Pancreas (tissue), 10 donors: ENCODE data around the gene VWA2. TPM values are rescaled to one million over a fixed set of nuclear protein-coding genes. Genes with fewer than 3 reads are reported as not detected.
A peak's percentile ranks its signal among the peaks of the same experiment; 100 is the strongest.

Source experiments
- ATAC-seq, 4 donors: fragments of 200-7000 bp; cut with Tn5 transposase; one replicate each; pipeline versions ENCODE4 v1.8.0 to v1.9.1; 2020; ENCODE audit warnings: mild to moderate bottlenecking in 4 of 4, moderate library complexity in 4 of 4
- DNase-seq, 6 donors: peaks; one replicate each; pipeline ENCODE4 v3.0.0-alpha.2; 2020
- FAIRE-seq: peaks from 2 replicates; lab custom pipeline; 2012; peaks lifted over from hg19 to GRCh38; lab: Jason Lieb, UNC
- H3K27ac ChIP-seq, 4 donors: fragments of 200-600 bp; sonication (generic); 1 replicate in 3 of 4; 2 replicates in 1 of 4; pipeline versions ENCODE4 v1.5.0 to v1.8.0; 2020
- H3K27me3 ChIP-seq, 4 donors: fragments of 200-600 bp; one replicate each; pipeline ENCODE4 v1.8.0; 2021
- H3K36me3 ChIP-seq, 3 donors: fragments of 200-600 bp; sonication (generic) in 1 of 3; one replicate each; pipeline versions ENCODE4 v1.5.0 to v1.8.0; 2020 to 2021
- H3K4me1 ChIP-seq, 3 donors: fragments of 200-600 bp; one replicate each; pipeline ENCODE4 v1.8.0; 2021
- H3K4me3 ChIP-seq, 4 donors: fragments of 200-600 bp; sonication (generic) in 2 of 4; one replicate each; pipeline versions ENCODE4 v1.5.0 to v1.8.0; 2020 to 2021
- H3K9me3 ChIP-seq, 4 donors: fragments of 200-600 bp; one replicate each; pipeline ENCODE4 v1.8.0; 2021
- CTCF ChIP-seq, 4 donors: fragments of 200-600 bp; sonication (generic) in 3 of 4; IDR thresholded peaks; one replicate each; pipeline versions ENCODE4 v1.5.0 to v1.8.0; 2021; ENCODE audit warnings: antibody characterized with exemption in 4 of 4
- WGBS, 2 donors: extraction: QIAGEN DNeasy Blood & Tissue Kit; methylation state at CpG; one replicate each; pipeline ENCODE4 v1.1.7; 2013; 5-methylcytosine and 5-hydroxymethylcytosine counted together
- intact Hi-C, 3 donors: fragments of 100-400 bp; cut with DNase I; formaldehyde crosslinking; loops; one replicate each; pipeline versions ENCODE4 v1.11.1 to v1.14.2; 2022
- polyA plus RNA-seq, 2 donors: library from polyadenylated mRNA; stranded (reverse); fragments of 200-250 nt; gene quantifications; one replicate each; pipeline ENCODE4 v1.2.3, GENCODE V29; 2013
- total RNA-seq, 6 donors: library from RNA; stranded (reverse); fragmentation: NEBNext Ultra II Directional in 4 of 6; extraction: Animal tissue kit (Norgen Biotek cat#: 25700) in 4 of 6; gene quantifications; one replicate each; pipeline versions ENCODE4 v1.2.1 to v1.2.4, GENCODE V29; 2021 to 2023
- donor health status: healthy with polysubstance abuse.
- donor health status: DM: no; HTN: no; CAD: no; lungs with moderate emphysema.
- donor health status: DM: no; HTN: no; CAD: no.
- donor health status: control.
- donor health status: control.
- donor health status: Bipolar disorder and iron deficiency.
- donor health status: DM: yes; HTN: yes; CAD: no.
- donor health status: DM: no; HTN: no; CAD: no.
- donor health status: DM: no; HTN: no; CAD: no.
- donor health status: DM: yes; HTN: yes; CAD: no.

The VWA2 gene
- total and polyA plus RNA-seq, 8 donors, result 1.4 to 9.5 (median 4.2) TPM

DNA sequence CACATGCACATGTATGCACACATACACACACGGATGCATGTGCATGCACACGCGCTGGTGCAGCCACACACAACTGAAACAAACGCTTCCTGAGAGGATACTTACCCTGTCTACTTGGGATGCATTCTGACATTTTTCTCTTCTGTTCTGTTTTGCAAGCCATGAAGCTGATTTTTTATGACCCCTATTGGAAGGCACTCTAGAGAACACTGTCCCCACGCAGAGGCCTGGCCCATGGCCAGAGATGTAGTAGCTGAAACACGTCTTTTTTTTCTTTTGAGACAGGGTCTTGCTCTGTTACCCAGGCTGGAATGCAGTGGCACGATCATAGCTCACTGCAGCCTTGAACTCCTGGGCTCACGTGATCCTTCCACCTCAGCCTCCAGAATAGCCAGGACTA lies 47.9 kb downstream of the VWA2 start:
- Histone ChIP-seq H3K36me3 (no peaks in the 10 kb centered on the region), H3K4me1 (no peaks in the 10 kb centered on the region), H3K27ac (no peak overlapping the region), H3K4me3 (no peak overlapping the region), H3K9me3 (no peaks in the 10 kb centered on the region), H3K27me3 (no peaks in the 10 kb centered on the region)
- DNase-seq (peak in 1 of 6 donors; percentile 26), FAIRE-seq (no peak), ATAC-seq (no peak)
- TF ChIP-seq CTCF (IDR thresholded peaks at IDR 0.05), result no peak
- 70 to 75% methylated on average over 8 of the region's 8 CpGs for WGBS, 2 donors
- intact Hi-C loops, result no loop called here

GRCh38 chr10:114288424-114289095 lies 49.5 kb downstream of the VWA2 start:
- no peak for TF ChIP-seq CTCF (IDR thresholded peaks at IDR 0.05)
- Histone ChIP-seq H3K9me3 (no peaks in the 10 kb centered on the region), H3K36me3 (no peaks in the 10 kb centered on the region), H3K27ac (no peak overlapping the region), H3K4me1 (no peaks in the 10 kb centered on the region), H3K27me3 (no peaks in the 10 kb centered on the region), H3K4me3 (no peak overlapping the region)
- DNase-seq, result peak in 1 of 6 donors; percentile 39
- intact Hi-C loops, result no loop called here
- ATAC-seq, result peak in 1 of 4 donors; percentile 13
- WGBS, 2 donors, result 71 to 76% methylated on average over 11 of the region's 11 CpGs
- no peak for FAIRE-seq

GRCh38 chr10:114289096-114289436 lies 50.0 kb downstream of the VWA2 start:
- Histone ChIP-seq H3K4me3 (no peak overlapping the region), H3K27ac (no peak overlapping the region), H3K9me3 (no peaks in the 10 kb centered on the region), H3K27me3 (no peaks in the 10 kb centered on the region), H3K36me3 (no peaks in the 10 kb centered on the region), H3K4me1 (no peaks in the 10 kb centered on the region)
- no peak for TF ChIP-seq CTCF (IDR thresholded peaks at IDR 0.05)
- FAIRE-seq, result no peak
- WGBS, 2 donors, result 92 to 93% methylated on average over 15 to 16 of the region's 16 CpGs
- intact Hi-C loops, result no loop called here
- peak in 1 of 6 donors; percentile 45 for DNase-seq
- ATAC-seq, result peak in 1 of 4 donors; percentile 6

DNA sequence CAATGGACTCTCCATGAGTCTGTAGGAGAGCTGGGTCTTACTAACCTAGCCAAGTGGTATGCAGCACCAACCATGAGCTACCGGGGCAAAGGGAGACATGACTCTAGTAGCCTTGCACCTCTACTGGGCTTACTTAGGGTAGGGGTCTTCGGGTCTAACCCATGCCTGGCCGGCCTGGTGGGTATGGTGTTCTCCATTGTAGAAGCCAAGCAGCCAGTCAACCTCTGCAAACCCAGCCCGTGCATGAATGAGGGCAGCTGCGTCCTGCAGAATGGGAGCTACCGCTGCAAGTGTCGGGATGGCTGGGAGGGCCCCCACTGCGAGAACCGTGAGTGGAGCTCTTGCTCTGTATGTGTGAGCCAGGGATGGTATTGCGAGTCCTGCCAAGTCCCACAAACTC lies 51.0 kb downstream of the VWA2 start:
- no peaks in the 10 kb centered on the region for H3K27me3 ChIP-seq
- H3K4me3 ChIP-seq, result no peak overlapping the region
- no peak for TF ChIP-seq CTCF (IDR thresholded peaks at IDR 0.05)
- DNase-seq (peak in 1 of 6 donors; percentile 44), FAIRE-seq (no peak), ATAC-seq (no peak)
- H3K36me3 ChIP-seq, result no peaks in the 10 kb centered on the region
- intact Hi-C loops, result no loop called here
- H3K27ac ChIP-seq, result no peak overlapping the region
- WGBS, 2 donors, result 92 to 95% methylated on average over 10 of the region's 10 CpGs
- H3K4me1 ChIP-seq, result no peaks in the 10 kb centered on the region
- H3K9me3 ChIP-seq, result no peaks in the 10 kb centered on the region

GRCh38 chr10:114291076-114291475 lies 52.0 kb downstream of the VWA2 start:
- ATAC-seq (no peak), FAIRE-seq (no peak), DNase-seq (peak in 1 of 6 donors; percentile 13)
- intact Hi-C loops, result no loop called here
- H3K4me3 ChIP-seq, result no peak overlapping the region
- 85 to 88% methylated on average over 7 of the region's 7 CpGs for WGBS, 2 donors
- H3K4me1 ChIP-seq, result no peaks in the 10 kb centered on the region
- H3K36me3 ChIP-seq, result peaks cover 0 to 1% (median under 1%) of the 10 kb centered on the region in 3 donors
- H3K9me3 ChIP-seq, result no peaks in the 10 kb centered on the region
- H3K27ac ChIP-seq, result no peak overlapping the region
- TF ChIP-seq CTCF (IDR thresholded peaks at IDR 0.05), result no peak
- H3K27me3 ChIP-seq, result no peaks in the 10 kb centered on the region
